Limb (tissue), 2 donors: ENCODE data around the gene HCFC1.

ENCODE experiments used
- DNase-seq, 2 donors: peaks; one replicate each; pipeline ENCODE4 v3.0.0-alpha.2; 2016; ENCODE audit errors: extremely low spot score in 2 of 2

Gene HCFC1

GRCh38 chrX:153941336-153942252 is 30.0 kb downstream of the HCFC1 start:
- no peak for DNase-seq

GRCh38 chrX:153939573-153939972 is 32.0 kb downstream of the HCFC1 start:
- DNase-seq, result no peak

- no peak for DNase-seq
Observed at GRCh38 chrX:153938226-153938786, 33.3 kb downstream of the HCFC1 start.

- no peak for DNase-seq
Observed at GRCh38 chrX:153937056-153937455, 34.6 kb downstream of the HCFC1 start.

GRCh38 chrX:153935326-153935851 is 36.2 kb downstream of the HCFC1 start:
- no peak for DNase-seq

GRCh38 chrX:153934762-153935325 is 36.8 kb downstream of the HCFC1 start, which contains the start of gene NAA10:
TSS of gene NAA10 (minus strand) at chrX:153935037. CDS start at chrX:153934904, 133 bp downstream.
- peak; percentile 53 to 83 for DNase-seq

- no peak for DNase-seq
Observed at GRCh38 chrX:153934148-153934761, 37.4 kb downstream of the HCFC1 start.

- no peak for DNase-seq
Observed at GRCh38 chrX:153933748-153934147, 37.9 kb downstream of the HCFC1 start.

GRCh38 chrX:153932220-153932915 is 39.2 kb downstream of the HCFC1 start:
- DNase-seq, result no peak

GRCh38 chrX:153931748-153932147 is 39.9 kb downstream of the HCFC1 start:
- no peak for DNase-seq

GRCh38 chrX:153931151-153931550 is 40.5 kb downstream of the HCFC1 start:
- DNase-seq, result no peak

GRCh38 chrX:153930011-153930910 is 41.4 kb downstream of the HCFC1 start:
- DNase-seq, result no peak

GRCh38 chrX:153929576-153929975 is 42.0 kb downstream of the HCFC1 start:
- no peak for DNase-seq

- DNase-seq, result no peak
Observed at GRCh38 chrX:153928846-153929245, 42.8 kb downstream of the HCFC1 start.

- peak; percentile 93 to 94 for DNase-seq
Observed at GRCh38 chrX:153927922-153928760, 43.5 kb downstream of the HCFC1 start.

- no peak for DNase-seq
Observed at GRCh38 chrX:153927672-153927921, 44.0 kb downstream of the HCFC1 start.

- DNase-seq, result peak; percentile 52 to 68
Observed at GRCh38 chrX:153926858-153927671, 44.6 kb downstream of the HCFC1 start.

GRCh38 chrX:153926552-153926857 is 45.1 kb downstream of the HCFC1 start:
- DNase-seq, result no peak
